ENCODE measurements around the gene BRIP1.

DNA sequence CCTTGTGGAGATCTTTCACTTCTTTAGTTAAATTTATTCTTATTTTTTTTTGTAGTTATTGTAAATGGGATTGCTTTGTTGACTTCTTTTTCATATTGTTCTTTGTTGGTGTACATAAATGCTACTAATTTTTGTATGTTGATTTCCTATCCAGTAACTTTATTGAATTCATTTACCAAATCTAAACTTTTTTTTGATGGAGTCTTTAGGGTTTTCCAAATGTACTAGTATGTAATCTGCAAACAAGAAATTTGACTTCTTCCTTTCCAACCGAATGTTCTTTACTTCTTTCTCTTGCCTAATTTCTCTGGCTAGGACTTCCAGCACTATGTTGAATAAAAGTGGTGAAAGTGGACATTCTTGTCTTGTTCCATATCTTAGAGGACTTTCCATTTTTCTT, 230.5 kb downstream of the BRIP1 start:
- TF ChIP-seq EP300 (IDR thresholded peaks at IDR 0.05) (no peak), POLR2A (IDR thresholded peaks at IDR 0.05; ENCODE audit: low read length) (no peak), CHD2 (IDR thresholded peaks at IDR 0.05; ENCODE audit: low read length, partially characterized antibody) (no peak), JUN (IDR thresholded peaks at IDR 0.05) (no peak), ZFP36 (IDR thresholded peaks at IDR 0.05; ENCODE audit: borderline replicate concordance, partially characterized antibody) (no peak), FOXS1 (CRISPR knock-in tag; IDR thresholded peaks at IDR 0.05) (no peak), POLR2AphosphoS2 (conservative IDR thresholded peaks at IDR 0.05; ENCODE audit: low read length) (no peak), JUNB (IDR thresholded peaks at IDR 0.05) (no peak), SMC3 (IDR thresholded peaks at IDR 0.05) (no peak), BHLHE40 (IDR thresholded peaks at IDR 0.05; ENCODE audit: low read depth, low read length) (no peak), CEBPB (IDR thresholded peaks at IDR 0.05) (no peak)
- TF ChIP-seq, protein P1, sequence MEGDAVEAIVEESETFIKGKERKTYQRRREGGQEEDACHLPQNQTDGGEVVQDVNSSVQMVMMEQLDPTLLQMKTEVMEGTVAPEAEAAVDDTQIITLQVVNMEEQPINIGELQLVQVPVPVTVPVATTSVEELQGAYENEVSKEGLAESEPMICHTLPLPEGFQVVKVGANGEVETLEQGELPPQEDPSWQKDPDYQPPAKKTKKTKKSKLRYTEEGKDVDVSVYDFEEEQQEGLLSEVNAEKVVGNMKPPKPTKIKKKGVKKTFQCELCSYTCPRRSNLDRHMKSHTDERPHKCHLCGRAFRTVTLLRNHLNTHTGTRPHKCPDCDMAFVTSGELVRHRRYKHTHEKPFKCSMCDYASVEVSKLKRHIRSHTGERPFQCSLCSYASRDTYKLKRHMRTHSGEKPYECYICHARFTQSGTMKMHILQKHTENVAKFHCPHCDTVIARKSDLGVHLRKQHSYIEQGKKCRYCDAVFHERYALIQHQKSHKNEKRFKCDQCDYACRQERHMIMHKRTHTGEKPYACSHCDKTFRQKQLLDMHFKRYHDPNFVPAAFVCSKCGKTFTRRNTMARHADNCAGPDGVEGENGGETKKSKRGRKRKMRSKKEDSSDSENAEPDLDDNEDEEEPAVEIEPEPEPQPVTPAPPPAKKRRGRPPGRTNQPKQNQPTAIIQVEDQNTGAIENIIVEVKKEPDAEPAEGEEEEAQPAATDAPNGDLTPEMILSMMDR (IDR thresholded peaks at IDR 0.05), result no peak
- TF ChIP-seq, protein P2, sequence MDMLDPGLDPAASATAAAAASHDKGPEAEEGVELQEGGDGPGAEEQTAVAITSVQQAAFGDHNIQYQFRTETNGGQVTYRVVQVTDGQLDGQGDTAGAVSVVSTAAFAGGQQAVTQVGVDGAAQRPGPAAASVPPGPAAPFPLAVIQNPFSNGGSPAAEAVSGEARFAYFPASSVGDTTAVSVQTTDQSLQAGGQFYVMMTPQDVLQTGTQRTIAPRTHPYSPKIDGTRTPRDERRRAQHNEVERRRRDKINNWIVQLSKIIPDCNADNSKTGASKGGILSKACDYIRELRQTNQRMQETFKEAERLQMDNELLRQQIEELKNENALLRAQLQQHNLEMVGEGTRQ (IDR thresholded peaks at IDR 0.05), result no peak
